ENCODE data around the gene DIRAS2.
"Not testable (repeated sequence)": the region's sequence is repeated elsewhere in the genome, so short reads cannot be mapped to it uniquely, and the experiment has no call there.

The DIRAS2 gene

GRCh38 chr9:90642570-90643539 lies at the start of gene DIRAS2:
DIRAS2 (minus strand) TSS chr9:90642824; CDS start chr9:90613827, 28,997 bp downstream.
- no peak for DNase-seq (ENCODE audit: low read depth)

GRCh38 chr9:90684736-90685135 lies 42.1 kb upstream of the DIRAS2 start:
- no peak for DNase-seq (ENCODE audit: low read depth)

DNA sequence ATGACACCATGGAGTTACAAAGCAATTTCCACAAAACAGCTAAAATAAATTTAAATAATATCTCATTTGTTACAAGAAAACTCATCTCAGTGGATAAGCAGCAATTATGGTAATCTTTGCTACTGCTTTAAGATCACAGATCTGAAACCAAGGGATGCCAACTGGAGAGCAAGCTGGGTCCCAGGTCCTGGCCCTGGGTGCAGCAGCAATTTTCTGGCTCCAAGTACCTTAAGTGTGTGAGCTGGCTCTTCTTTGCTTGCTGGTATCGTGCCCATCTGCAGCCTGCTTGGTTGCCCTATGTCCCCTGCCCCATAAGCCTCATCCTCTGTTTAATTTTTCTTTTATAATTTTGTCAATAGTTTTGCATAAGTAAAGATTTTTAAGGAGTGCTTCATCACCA lies 41.5 kb upstream of the DIRAS2 start:
- no peak for DNase-seq (ENCODE audit: low read depth)

DNA sequence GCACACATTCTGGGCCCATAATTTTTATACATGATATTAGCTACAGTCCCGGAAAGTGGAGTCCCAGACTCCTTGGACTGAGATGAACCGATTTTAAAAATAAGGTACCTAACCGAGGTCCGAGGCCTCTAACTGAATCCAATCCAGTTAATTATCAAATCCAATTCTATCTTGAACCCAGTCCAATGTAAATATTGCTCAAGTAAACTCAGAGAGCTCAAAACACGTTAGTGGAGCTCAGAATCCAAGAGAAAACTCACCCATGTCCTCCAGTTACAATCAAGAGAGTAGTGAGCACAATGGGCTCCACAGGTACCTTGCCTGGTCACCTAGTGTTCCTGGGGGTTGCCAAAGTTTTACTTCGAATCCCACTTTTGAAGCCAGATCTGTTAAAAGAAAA lies 37.9 kb upstream of the DIRAS2 start:
- no peak for DNase-seq (ENCODE audit: low read depth)

DNA sequence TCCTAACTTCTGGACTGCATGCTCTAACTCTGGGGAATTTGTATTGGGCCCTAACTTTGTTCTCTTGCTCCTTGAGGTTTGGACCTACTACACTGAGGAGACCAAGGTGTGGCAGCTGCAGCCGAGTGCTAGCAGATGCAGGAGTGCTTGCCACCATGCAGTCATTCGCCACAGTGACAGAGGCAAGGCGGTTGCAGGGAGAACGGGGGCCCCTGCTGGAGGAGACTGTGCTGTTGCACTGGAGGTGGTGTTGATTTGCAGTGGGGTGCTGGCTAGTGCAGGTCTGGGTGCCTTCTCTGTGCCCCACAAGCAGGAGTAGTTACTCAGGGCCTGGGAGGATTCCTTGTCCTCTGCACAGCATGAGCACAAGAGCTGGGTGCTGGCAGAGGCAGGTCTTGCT lies 22.4 kb upstream of the DIRAS2 start:
- no peak for DNase-seq (ENCODE audit: low read depth)

DNA sequence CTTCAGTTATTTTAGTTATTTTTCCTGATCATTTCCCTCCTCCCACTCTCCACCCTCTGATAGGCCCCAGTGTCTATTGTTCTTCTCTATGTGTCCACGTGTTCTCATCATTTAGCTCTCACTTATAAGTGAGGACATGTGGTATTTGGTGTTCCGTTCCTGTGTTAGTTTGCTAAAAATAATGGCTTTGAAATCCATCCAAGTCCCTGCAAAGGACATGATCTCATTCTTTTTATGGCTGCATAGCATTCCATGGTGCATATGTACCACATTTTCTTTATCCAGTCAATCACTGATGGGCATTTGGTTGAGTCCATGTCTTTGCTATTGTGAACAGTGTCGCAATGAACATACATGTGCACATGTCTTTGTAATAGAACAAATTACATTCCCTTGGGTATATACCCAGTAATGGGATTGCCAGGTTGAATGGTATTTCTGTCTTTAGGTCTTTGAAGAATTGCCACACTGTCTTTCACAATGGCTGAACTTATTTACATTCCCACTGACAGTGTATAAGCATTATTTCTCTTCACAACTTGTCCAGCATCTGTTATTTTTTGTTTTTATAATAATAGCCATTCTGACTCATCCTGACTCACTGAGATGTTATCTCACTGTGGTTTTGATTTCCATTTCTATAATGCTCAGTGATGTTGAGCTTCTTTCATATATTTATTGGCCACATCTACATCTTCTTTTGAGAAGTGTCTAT lies 17.2 kb upstream of the DIRAS2 start:
- DNase-seq (ENCODE audit: low read depth) = no peak

GRCh38 chr9:90658783-90659182 lies 16.2 kb upstream of the DIRAS2 start:
- no peak for DNase-seq (ENCODE audit: low read depth)

DNA sequence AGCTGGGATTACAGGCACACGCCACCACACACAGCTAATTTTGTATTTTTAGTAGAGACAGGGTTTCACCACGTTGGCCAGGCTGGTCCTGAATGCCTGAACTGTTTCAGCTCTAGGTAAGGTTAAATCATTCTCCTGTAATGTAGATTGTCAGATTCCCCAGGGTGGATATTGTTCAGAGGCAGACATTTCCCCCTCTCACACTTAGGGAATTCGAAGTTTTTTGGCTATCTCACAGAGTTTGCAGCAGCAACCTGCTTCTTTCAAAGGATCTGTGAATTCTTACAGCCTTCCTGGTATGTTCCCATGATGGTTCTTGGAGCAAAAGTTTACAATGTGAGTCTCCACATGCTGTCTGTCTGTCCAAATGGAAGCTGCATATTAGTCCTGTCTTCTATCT lies 15.6 kb upstream of the DIRAS2 start:
- DNase-seq (ENCODE audit: low read depth) = no peak

- DNase-seq (ENCODE audit: low read depth) = not testable (repeated sequence)
These were observed 14.3 kb upstream of the DIRAS2 start for GRCh38 chr9:90656876-90657275.

DNA sequence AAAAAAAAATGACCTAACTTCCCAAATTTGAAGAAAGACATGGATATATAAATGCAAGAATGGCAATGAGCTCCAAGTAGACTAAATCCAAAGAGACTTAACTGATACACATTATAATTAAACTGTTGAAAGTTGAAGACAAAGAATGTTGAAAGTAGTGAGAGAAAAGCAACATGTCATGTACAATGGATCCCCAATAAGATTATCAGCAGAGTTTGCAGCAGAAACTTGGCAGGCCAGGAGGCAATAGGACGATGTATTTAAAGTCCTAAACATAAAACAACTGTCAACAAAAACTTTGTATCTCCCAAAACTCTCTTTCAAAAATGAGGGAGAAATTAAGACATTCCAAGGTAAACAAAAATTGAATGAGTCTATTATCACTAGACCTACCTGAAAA lies 8.6 kb upstream of the DIRAS2 start:
- DNase-seq (ENCODE audit: low read depth) = no peak

DNA sequence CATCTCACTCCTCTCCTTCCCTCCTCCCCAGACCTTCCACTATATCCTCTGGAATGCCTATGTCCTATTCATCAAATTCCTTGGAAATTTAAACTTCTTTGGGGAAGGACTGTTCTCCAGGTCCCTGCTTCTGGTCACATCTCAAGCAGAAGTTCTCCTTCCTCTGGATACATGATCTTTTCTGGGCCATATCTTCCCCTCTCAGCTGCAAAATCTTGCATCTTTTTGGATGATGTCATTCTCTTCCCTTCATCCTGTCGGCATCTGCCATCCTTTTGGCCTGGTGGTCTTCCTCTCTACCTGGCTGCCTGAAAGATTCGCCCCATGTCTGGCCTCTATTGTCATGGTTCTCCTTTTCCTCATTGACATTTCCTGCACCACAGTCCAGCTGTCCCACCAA lies 5.2 kb upstream of the DIRAS2 start:
- DNase-seq (ENCODE audit: low read depth) = no peak

DNA sequence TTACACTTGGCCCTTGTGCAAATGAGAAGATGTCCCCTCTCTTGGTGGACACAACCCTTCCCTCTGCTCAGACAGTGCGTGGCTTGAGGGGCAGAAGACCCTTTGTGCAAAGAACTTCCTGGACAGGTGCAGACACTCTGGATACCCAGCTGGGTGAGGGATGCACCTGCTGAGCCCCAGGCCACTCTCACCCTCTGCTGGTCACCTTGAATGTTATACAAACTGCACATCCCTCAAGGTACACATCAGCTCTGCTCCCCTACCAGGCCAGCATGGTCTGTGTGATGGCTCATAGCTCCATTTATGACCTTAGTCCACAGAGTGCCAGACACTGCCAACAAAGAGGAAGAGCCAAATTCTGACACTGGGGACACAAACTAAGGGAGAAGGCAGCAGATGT lies 3.1 kb upstream of the DIRAS2 start:
- no peak for DNase-seq (ENCODE audit: low read depth)

DNA sequence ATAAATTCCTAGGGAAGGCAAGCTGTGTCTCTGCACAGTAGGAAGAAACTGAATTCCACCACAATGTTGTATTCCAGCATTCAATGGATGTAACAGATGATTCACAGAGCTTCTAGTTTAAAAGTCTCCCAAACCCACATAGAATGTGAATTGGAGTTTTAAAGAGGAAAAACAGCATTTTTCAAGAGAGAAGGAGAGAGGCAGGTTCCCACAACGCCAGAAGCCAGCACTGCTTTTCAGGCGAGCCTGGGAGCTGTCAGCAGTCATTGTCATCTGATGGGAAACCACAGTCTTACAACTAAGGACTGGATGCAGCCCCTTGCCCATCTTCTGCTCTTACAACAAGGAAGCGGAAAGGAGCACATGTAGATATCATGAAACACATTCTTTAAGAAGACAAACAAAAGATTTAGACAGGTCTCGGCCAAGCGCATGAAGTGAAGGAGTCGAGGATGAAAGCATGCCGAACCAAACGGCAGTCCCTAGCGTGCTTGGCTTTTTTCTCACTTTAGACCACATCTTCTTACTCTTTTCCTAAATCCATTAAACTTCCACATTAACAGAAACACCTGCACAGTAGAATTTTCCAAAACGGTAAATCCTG lies 638 bp downstream of the DIRAS2 start:
- no peak for DNase-seq (ENCODE audit: low read depth)

DNA sequence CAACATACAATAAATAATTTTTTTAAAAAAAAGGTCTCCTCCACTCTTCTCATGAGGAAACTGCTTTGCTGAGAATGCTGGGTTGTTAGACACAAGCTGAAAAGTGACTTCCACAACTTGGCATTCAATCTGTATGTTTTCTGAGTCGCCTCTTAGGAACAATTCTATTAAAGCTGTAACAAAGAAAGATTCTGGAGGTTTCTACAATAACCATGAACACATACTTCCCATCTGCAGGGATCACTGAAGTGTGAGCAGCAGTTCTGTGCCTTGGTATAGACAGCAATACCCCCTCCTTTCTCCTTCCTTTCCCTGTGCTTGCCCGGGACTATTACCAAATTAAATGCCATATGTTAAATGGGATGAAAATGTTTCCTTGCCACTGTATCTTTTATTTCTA lies 1.5 kb downstream of the DIRAS2 start:
- DNase-seq (ENCODE audit: low read depth) = no peak

- DNase-seq (ENCODE audit: low read depth) = no peak
These were observed 2.3 kb downstream of the DIRAS2 start for GRCh38 chr9:90640361-90640760.

DNA sequence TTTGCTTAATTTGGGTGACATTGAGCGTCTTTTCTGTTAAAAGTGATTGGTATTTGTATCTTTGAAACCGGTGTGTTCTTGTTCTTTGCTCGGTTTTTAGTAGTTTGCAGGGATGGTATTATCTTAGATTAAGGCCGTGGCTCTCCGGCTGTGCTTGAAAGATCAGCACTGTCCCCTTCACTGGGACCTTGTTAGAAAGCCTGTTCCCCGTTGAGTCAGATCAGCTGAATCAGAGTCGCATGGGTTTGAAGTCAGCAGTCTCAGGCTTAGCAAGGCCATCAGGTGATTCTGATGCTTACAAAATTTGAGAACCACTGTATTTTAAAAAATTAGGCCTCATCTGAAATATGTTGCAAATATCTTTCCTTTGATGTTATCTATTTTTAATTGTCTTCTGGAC lies 5.0 kb downstream of the DIRAS2 start:
- no peak for DNase-seq (ENCODE audit: low read depth)

DNA sequence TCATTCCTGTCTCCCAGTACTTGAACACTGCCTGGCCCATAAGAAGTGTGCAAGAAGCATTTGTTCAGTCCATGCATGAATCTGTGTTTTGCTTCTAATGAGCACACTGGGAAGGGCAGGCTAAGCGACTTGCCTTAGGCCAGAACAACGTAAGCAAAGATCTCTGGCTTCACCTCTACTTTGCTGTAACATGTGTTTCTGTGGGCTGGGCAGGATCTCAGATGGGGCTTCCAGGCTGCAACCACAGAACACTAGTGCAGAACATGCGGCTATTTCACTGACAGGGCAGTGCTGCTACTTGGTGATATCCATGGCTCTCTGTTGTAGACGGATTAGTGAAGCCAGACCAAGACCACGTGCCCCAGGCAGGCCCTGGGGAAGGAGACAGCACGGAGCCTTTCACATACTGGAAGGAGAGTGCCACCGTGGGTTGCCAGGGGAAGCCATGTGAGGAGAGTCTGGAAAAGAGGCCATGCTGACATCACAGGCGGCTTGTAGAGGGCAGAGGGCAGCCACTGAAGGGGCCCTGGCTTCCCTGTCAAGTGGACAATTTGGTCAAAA lies 9.9 kb downstream of the DIRAS2 start:
- no peak for DNase-seq (ENCODE audit: low read depth)

DNA sequence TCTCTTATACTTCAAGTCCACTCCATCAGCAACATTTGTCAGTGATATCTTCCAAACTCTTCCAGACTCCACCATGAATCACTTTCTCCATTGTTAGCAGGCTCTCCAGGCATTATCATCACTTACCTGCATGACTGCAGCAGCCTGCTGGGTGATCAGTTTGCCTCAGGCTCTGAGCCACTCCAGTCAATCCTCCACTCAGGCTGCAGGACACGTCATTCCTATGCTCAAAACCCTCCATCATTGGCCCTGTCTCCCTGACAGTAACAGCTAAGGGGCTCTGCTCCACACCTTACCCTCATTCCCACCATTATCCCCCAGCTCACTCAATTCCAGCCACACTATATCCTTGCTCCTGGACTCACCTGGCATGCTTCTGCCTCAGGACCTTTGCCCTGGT lies 10.7 kb downstream of the DIRAS2 start:
- no peak for DNase-seq (ENCODE audit: low read depth)

GRCh38 chr9:90629991-90630390 lies 12.6 kb downstream of the DIRAS2 start:
- DNase-seq (ENCODE audit: low read depth) = no peak

- DNase-seq (ENCODE audit: low read depth) = no peak
These were observed 13.3 kb downstream of the DIRAS2 start for GRCh38 chr9:90629354-90629753.

- DNase-seq (ENCODE audit: low read depth) = no peak
These were observed 25.8 kb downstream of the DIRAS2 start for GRCh38 chr9:90616806-90617205.

DNA sequence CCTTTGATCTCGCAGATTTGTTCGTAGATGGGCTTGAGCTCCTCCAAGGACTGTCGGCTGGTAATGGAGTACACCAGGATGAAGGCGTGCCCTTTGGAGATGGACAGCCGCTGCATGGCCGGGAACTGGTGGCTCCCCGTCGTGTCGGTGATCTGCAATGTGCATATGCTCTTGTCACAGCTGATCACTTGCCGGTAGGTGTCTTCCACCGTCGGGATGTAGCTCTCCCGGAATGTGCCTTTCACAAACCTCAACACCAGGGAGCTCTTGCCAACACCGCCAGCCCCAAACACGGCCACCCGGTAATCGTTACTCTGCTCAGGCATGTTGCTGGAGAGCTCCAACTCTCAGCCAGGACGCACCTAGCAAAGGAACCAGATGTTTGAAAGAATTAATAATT lies 29.1 kb downstream of the DIRAS2 start:
- no peak for DNase-seq (ENCODE audit: low read depth)

DNA sequence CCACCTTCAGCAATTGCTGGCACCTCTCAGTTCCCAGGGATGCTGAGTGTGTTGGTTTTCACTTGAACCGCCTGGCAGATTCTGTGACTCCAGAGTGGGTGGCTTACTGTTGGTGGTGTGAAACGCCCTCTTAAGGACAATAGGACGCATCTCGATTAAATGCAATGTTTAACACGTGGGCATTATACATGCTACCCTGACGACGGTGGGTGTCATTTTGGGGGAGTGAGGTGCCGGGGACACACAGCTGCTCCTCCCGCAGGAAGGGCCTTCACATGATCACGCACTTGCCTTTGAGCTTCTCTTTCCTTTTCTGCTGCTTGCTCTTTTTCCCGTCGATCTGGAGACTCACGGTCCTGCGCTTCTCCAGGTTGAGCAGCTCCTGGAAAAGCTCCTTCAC lies 29.7 kb downstream of the DIRAS2 start:
- DNase-seq (ENCODE audit: low read depth) = no peak
